ENCODE measurements around the gene BPTF.

GRCh38 chr17:67838538-67838937, 13.2 kb downstream of the BPTF start:
- no peak for TF ChIP-seq CTCF (conservative IDR thresholded peaks at IDR 0.05; ENCODE audit: low read depth, low read length)
- TF ChIP-seq EZH2 (IDR thresholded peaks at IDR 0.05; ENCODE audit: low read length, unreplicated experiment) = no peak
- no peak for TF ChIP-seq EZH2phosphoT487 (IDR thresholded peaks at IDR 0.05; ENCODE audit: borderline replicate concordance, low read length)
